Naive thymus-derived CD8-positive, alpha-beta T cell (primary cell): ENCODE results near the gene RAB35. TPM values are rescaled to one million over a fixed set of nuclear protein-coding genes. Genes with fewer than 3 reads are reported as not detected.

Experiments used
- ATAC-seq, 2 donors: fragments of 150-1000 bp; cut with Tn5 transposase in 1 of 2; sonication (Bioruptor Pico), chemical (Tn5 transposase) in 1 of 2; 1 replicate in 1 of 2; 2 replicates in 1 of 2; pipeline ENCODE4 v1.10.0; 2021; ENCODE audit warnings: mild to moderate bottlenecking in 2 of 2, moderate library complexity in 2 of 2
- POLR2A ChIA-PET: fragments of 350-600 bp; sonication (Branson Sonifier 250); formaldehyde crosslinking; loops from one replicate; lab custom pipeline; 2021; ENCODE audit warnings: antibody characterized with exemption; lab: Charles Lee
- DNase-seq, 10 donors: peaks; one replicate each; pipeline versions ENCODE4 v3.0.0 to v3.0.0-alpha.2; 2020 to 2022
- H3K27ac Mint-ChIP-seq, 10 donors: one replicate each; pipeline ENCODE4 v1.8.0; 2020 to 2022; ENCODE audit warnings: mild to moderate bottlenecking in 10 of 10, mixed read lengths in 10 of 10, moderate library complexity in 4 of 10, inconsistent platforms in 1 of 10
- H3K27me3 Mint-ChIP-seq, 5 donors: one replicate each; pipeline ENCODE4 v1.8.0; 2021 to 2022; ENCODE audit warnings: mixed read lengths in 5 of 5
- H3K36me3 Mint-ChIP-seq, 3 donors: one replicate each; pipeline ENCODE4 v1.8.0; 2020 to 2022; ENCODE audit warnings: mixed read lengths in 3 of 3, mild to moderate bottlenecking in 2 of 3, inconsistent platforms in 1 of 3
- H3K4me1 Mint-ChIP-seq, 4 donors: one replicate each; pipeline ENCODE4 v1.8.0; 2021 to 2022; ENCODE audit warnings: mixed read lengths in 4 of 4
- H3K4me3 Mint-ChIP-seq, 10 donors: one replicate each; pipeline ENCODE4 v1.8.0; 2020 to 2022; ENCODE audit warnings: mild to moderate bottlenecking in 10 of 10, mixed read lengths in 10 of 10, moderate library complexity in 6 of 10, inconsistent platforms in 1 of 10
- H3K9me3 Mint-ChIP-seq, 9 donors: one replicate each; pipeline ENCODE4 v1.8.0; 2020 to 2022; ENCODE audit warnings: mixed read lengths in 9 of 9, mild to moderate bottlenecking in 3 of 9, inconsistent platforms in 1 of 9, moderate library complexity in 1 of 9
- polyA plus RNA-seq, 3 donors: library from polyadenylated mRNA; unstranded; fragments of 300-500 nt; fragmentation: Illumina TruSeq; gene quantifications; one replicate each; pipeline ENCODE4 v1.2.3, GENCODE V29; 2021
- total RNA-seq, 8 experiments: library from RNA in 2 of 8; stranded (reverse) in 2 of 8; gene quantifications; one replicate each; pipeline ENCODE4 v1.2.3 and lab custom pipeline; 2021 to 2026

Gene RAB35
- total and polyA plus RNA-seq, 5 experiments from 2014 or later = 10.2 to 51.6 (median 14.1) TPM

DNA sequence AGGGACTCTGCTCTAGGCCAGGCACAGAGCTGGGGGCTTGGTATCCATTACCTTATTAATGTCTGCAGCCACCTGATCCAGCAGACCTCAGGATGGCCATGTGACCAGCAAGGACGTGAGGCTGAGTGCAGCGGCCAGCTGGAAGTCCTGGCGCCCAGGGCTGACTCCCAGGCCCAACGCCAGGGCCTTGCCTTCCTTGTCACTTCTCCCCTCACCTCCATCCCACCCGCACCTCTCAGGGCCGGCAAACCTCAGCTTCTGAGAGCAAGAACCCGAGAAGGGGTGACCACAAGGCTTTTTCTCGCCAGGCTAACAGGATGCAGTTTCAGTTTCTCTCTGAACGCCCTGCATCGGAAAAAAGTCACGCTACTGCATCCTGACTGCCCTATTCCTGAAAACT is 15.4 kb downstream of the RAB35 start:
- DNase-seq = no peak
- ATAC-seq = no peak
- Mint-ChIP-seq H3K4me1 (peaks cover 8 to 35% (median 19%) of the 10 kb centered on the region in 4 donors), H3K36me3 (peaks cover 0 to 77% (median 3%) of the 10 kb centered on the region in 3 donors), H3K9me3 (no peaks in the 10 kb centered on the region), H3K27ac (peak overlapping the region in 6 of 10 donors; percentile 39 to 89 (median 78)), H3K27me3 (no peaks in the 10 kb centered on the region), H3K4me3 (peak overlapping the region in 2 of 10 donors; percentile 48 to 70)
- POLR2A ChIA-PET = interaction anchor here (0.5 to 1.7 kb wide), 3 partner anchors 10 to 104 kb away, joined by 4 to 5 read pairs (median 4); no protein-coding TSS in a partner anchor

DNA sequence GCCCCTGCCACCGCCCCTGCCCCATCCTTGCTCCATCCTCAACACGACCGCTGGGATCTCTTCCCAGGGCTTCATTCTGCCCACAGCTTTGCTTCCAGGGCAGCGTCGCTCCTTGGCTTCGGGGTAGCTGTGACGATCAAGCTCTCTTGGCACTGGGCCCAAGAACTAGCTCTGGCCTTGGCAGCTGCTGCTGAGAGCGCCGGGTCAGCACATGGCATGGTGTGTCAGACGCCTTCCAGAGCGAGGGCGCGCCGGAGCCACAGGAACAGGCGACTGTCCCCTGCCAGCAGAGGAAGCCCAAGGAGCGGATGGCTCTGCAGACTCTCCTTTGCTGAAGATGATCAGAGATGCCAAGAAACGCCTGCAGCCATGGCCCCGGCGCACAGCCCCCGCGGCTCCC is 15.9 kb downstream of the RAB35 start:
- H3K4me1 Mint-ChIP-seq = peaks cover 7 to 32% (median 15%) of the 10 kb centered on the region in 4 donors
- POLR2A ChIA-PET = interaction anchor here (1.7 kb wide), 1 partner anchor 10 kb away, joined by 4 read pairs; no protein-coding TSS in a partner anchor
- H3K36me3 Mint-ChIP-seq = peaks cover 0 to 72% (median 3%) of the 10 kb centered on the region in 3 donors
- DNase-seq (no peak), ATAC-seq (no peak)
- H3K9me3 Mint-ChIP-seq = no peaks in the 10 kb centered on the region
- no peak overlapping the region for H3K4me3 Mint-ChIP-seq
- peak overlapping the region in 2 of 10 donors; percentile 3 to 66 for H3K27ac Mint-ChIP-seq
- H3K27me3 Mint-ChIP-seq = no peaks in the 10 kb centered on the region

DNA sequence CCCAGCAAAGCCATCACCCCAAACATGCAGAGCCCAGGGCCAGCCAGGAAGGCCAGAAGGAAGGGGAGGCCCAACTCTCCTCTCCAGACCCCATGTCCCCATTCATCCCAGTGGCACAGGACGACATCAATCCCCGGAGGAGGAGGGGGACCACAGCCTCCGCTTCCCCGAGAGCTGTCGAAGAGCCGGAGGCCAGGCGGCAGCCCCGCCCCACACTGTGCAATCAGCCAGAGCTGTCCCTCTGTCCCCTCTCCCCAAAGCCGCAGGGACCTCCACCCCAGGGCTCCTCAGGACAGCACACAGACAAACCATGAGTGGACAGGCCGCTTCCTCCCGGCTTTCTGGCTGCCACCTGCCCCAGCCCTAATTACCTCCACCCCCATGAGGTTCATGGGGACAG is 16.8 kb downstream of the RAB35 start:
- Mint-ChIP-seq H3K36me3 (peaks cover 0 to 66% (median 0%) of the 10 kb centered on the region in 3 donors), H3K27me3 (no peaks in the 10 kb centered on the region), H3K27ac (peak overlapping the region in 2 of 10 donors; percentile 44 to 66), H3K9me3 (no peaks in the 10 kb centered on the region), H3K4me1 (peaks cover 6 to 26% (median 12%) of the 10 kb centered on the region in 4 donors), H3K4me3 (peak overlapping the region in 1 of 10 donors; percentile 18)
- no peak for ATAC-seq
- DNase-seq = no peak
- POLR2A ChIA-PET = interaction anchor here (0.6 to 1.7 kb wide), 3 partner anchors 9 to 40 kb away, joined by 3 to 4 read pairs (median 3); no protein-coding TSS in a partner anchor

DNA sequence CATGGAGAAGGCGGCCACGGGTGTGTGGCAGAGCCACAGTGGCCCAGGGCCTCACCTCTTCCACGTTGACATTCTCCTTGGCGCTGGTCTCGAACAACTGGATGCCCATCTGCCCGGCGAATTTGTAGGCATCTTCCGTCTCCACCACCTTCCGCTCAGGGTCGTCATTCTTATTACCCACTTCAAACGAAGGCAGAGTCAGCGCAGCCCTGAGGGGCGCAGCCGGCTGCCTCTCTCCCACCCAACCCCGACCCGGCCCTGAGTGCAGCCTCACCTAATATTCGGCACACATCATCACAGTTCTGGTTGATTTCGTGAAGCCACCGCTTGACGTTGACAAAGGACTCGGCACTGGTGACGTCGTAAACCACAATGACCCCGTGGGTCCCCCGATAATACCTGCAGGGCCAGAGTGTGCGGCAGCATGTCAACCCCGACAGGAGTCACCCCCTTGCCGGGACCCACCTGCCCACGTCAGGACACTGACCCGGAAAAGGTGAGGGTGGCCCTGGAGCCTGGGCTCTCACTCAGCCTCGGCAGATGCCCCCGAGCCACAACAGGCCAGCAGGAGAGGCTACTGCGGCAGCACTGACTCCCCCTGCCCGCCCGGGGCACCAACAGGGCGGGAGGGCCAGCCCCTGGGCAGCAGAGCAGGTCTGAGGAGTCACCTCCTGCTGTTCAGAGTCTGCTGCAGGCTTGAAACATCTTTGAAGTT is 17.6 kb downstream of the RAB35 start:
- Mint-ChIP-seq H3K27me3 (no peaks in the 10 kb centered on the region), H3K27ac (peak overlapping the region in 1 of 10 donors; percentile 59), H3K4me1 (peaks cover 7 to 27% (median 11%) of the 10 kb centered on the region in 4 donors), H3K36me3 (peaks cover 0 to 62% (median 0%) of the 10 kb centered on the region in 3 donors), H3K9me3 (no peaks in the 10 kb centered on the region), H3K4me3 (no peak overlapping the region)
- POLR2A ChIA-PET = interaction anchor here (0.6 kb wide), 1 partner anchor 39 kb away, joined by 3 read pairs; no protein-coding TSS in a partner anchor
- no peak for ATAC-seq
- no peak for DNase-seq

DNA sequence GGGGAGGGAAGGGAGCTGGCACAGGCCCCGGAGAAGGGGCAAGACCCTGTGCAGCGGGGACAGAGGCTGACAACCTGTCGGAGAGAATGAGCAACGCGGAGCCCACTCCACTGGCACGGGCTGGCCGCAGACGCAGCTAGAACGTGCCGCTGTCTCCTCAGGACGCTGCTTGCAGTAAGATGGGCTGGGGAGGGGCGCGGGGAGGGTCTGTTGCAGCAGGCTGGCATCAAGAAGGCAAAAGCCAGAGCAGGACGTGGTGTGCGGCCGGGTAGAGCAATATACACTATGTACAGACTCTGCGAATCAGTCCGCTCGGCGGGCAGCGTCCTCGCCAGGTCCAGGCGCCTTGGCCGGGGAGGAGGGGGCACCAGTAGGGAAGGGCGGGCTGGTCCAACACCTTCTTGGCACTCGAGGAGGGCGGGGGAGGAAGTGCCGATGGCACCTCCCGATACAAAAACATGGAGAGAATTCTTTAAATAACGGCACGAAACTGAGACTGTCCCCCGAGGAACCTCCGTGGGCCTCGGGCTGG is 19.8 kb downstream of the RAB35 start:
- Mint-ChIP-seq H3K4me3 (no peak overlapping the region), H3K27me3 (no peaks in the 10 kb centered on the region), H3K4me1 (peaks cover 5 to 16% (median 6%) of the 10 kb centered on the region in 4 donors), H3K36me3 (peaks cover 0 to 55% (median 0%) of the 10 kb centered on the region in 3 donors), H3K27ac (peak overlapping the region in 2 of 10 donors; percentile 34 to 75), H3K9me3 (no peaks in the 10 kb centered on the region)
- DNase-seq (no peak), ATAC-seq (no peak)
- POLR2A ChIA-PET = interaction anchor here (1.3 kb wide), 1 partner anchor 10 kb away, joined by 3 read pairs; no protein-coding TSS in a partner anchor

DNA sequence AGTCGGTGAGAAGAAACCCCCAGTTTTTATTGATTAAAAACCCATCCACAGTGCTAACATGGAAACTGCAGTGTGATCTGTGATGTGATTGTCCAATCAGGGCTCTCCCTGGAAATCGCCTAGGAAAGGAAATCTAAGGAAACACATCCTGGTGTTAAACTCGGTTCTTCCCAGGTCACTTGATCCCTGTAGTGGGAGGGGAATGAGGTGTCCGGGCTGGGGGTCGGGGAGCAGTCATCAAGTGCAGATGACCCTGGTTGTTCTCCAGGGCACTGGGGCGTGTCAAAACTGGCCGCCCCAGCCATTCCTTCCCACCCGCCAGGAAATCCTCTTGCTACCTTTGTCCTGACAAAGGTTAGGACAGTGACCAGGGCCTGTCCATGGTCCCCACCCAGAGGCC is 20.8 kb downstream of the RAB35 start:
- POLR2A ChIA-PET = no interaction called here
- H3K9me3 Mint-ChIP-seq = no peaks in the 10 kb centered on the region

DNA sequence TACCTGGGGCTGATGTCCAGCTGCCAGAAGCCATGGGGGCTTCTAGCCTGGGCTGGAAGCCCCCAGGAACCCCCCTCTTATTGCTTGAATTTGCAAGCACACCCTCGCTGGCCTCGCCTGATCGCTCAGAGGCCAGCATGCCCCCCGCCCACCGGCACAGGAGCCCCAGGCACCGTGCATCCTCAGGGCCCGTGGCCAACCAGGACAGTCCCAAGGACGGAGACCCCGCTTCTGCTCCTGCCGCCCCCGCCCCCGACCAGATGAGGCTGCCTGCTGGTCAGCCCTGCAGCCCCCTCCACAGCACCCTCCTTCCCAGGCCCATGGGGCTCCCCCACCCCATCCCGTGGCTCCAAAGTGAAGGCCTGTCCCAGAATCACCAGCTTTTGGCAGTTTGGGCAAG is 21.2 kb downstream of the RAB35 start:
- Mint-ChIP-seq H3K4me3 (no peak overlapping the region), H3K9me3 (no peaks in the 10 kb centered on the region), H3K4me1 (peaks cover 0 to 12% (median 5%) of the 10 kb centered on the region in 4 donors), H3K27ac (peak overlapping the region in 1 of 10 donors; percentile 7), H3K36me3 (peaks cover 0 to 57% (median 0%) of the 10 kb centered on the region in 3 donors), H3K27me3 (no peaks in the 10 kb centered on the region)
- DNase-seq (no peak), ATAC-seq (no peak)
- POLR2A ChIA-PET = no interaction called here

More for the DNA sequence above, 20.8 kb downstream of the RAB35 start:
- H3K27ac Mint-ChIP-seq = no peak overlapping the region
- peaks cover 0 to 12% (median 5%) of the 10 kb centered on the region in 4 donors for H3K4me1 Mint-ChIP-seq
- H3K36me3 Mint-ChIP-seq = peaks cover 0 to 54% (median 0%) of the 10 kb centered on the region in 3 donors
- H3K4me3 Mint-ChIP-seq = no peak overlapping the region
- no peaks in the 10 kb centered on the region for H3K27me3 Mint-ChIP-seq
- DNase-seq (no peak), ATAC-seq (no peak)

DNA sequence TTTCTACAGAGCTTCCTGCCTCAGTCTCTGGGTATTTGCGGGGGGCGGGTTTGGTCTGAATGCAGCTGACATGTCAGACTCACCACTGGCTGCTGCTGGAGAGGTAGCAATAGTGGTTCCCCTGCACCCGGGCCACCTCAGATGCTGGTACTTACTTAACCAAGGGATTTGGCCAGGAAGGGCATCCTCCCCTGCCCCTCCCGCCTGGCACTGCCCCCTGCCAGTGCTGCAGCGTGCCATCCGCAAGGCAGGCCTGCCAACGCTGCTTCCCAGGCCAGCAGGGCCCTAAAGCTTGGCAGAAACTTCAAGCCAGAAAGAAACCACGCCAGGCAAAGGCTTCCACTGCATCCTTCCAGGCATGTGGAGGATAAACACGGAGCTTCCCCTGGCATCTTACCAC is 22.1 kb downstream of the RAB35 start:
- Mint-ChIP-seq H3K27ac (peak overlapping the region in 2 of 10 donors; percentile 7 to 68), H3K36me3 (peaks cover 0 to 52% (median 0%) of the 10 kb centered on the region in 3 donors)
- POLR2A ChIA-PET = no interaction called here

DNA sequence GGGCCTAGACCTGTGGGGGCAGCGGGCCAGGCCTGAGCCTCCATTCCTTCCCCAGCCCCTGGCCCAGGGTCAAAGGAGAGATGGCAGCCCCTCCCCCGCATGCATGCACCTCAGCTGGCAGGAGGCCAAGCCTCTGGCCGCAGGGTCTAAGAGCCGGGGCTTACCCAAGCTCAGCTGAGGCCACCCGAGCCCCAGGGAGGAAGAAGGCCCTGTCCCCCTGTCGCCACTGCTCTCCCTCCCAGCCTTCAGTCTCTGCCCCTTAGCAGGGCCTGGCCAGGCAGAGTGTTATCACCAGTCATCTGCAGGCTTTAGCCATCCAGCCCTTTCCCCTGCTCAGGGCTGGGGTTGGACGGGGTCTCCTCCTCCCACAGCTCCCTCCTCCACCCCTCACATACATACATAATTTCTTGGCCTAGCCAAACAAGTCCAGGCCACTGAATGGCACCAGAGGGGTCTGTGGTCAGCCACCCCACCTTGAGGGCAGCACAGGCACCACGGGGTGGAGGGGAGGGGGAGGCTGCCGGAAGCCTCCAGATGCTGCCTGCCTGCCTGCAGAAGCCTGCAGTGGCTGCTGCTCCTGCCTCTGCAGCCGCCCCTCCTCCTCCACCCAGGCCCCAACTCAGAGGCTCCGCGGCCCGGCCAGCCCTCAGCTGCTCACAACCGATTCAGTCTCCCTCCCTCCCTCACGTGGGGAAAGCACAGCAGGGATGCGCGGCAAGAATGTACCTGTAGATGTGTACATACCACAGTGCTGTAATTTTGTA is 22.8 kb downstream of the RAB35 start:
- Mint-ChIP-seq H3K27me3 (no peaks in the 10 kb centered on the region), H3K27ac (peak overlapping the region in 7 of 10 donors; percentile 7 to 83 (median 77)), H3K4me3 (peak overlapping the region in 1 of 10 donors; percentile 58), H3K4me1 (peaks cover 0 to 10% (median 4%) of the 10 kb centered on the region in 4 donors), H3K9me3 (no peaks in the 10 kb centered on the region), H3K36me3 (peaks cover 0 to 46% (median 0%) of the 10 kb centered on the region in 3 donors)
- POLR2A ChIA-PET = interaction anchor here (0.6 to 1.4 kb wide), 3 partner anchors 18 to 31 kb away, joined by 3 to 5 read pairs (median 3); partner anchors contain the start of gene RAB35
- ATAC-seq (no peak), DNase-seq (no peak)

More for the DNA sequence above, 22.1 kb downstream of the RAB35 start:
- no peak for ATAC-seq
- Mint-ChIP-seq H3K4me1 (peaks cover 0 to 8% (median 2%) of the 10 kb centered on the region in 4 donors), H3K27me3 (no peaks in the 10 kb centered on the region), H3K9me3 (no peaks in the 10 kb centered on the region), H3K4me3 (no peak overlapping the region)
- DNase-seq = no peak

DNA sequence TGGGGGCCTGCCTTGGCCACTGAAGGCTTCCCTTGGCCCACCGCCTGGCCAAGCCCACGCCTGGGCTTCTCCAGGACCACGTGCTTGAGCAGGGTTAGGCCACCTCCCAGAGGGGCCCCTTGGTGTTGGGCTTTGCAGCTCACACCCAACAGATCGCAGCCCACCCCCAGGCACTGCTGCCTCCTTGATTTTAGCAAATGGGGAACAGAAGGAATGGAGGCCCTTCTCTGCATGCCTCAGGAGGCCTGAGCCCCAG is 23.3 kb downstream of the RAB35 start:
- ATAC-seq (peak in 1 of 2 donors; percentile 11), DNase-seq (no peak)
- POLR2A ChIA-PET = interaction anchor here (0.6 to 1.4 kb wide), 3 partner anchors 19 to 32 kb away, joined by 3 to 5 read pairs (median 3); partner anchors contain the start of gene RAB35
- Mint-ChIP-seq H3K27me3 (no peaks in the 10 kb centered on the region), H3K27ac (no peak overlapping the region), H3K4me3 (no peak overlapping the region), H3K36me3 (peaks cover 0 to 43% (median 0%) of the 10 kb centered on the region in 3 donors), H3K4me1 (peaks cover 0 to 10% (median 4%) of the 10 kb centered on the region in 4 donors), H3K9me3 (no peaks in the 10 kb centered on the region)

DNA sequence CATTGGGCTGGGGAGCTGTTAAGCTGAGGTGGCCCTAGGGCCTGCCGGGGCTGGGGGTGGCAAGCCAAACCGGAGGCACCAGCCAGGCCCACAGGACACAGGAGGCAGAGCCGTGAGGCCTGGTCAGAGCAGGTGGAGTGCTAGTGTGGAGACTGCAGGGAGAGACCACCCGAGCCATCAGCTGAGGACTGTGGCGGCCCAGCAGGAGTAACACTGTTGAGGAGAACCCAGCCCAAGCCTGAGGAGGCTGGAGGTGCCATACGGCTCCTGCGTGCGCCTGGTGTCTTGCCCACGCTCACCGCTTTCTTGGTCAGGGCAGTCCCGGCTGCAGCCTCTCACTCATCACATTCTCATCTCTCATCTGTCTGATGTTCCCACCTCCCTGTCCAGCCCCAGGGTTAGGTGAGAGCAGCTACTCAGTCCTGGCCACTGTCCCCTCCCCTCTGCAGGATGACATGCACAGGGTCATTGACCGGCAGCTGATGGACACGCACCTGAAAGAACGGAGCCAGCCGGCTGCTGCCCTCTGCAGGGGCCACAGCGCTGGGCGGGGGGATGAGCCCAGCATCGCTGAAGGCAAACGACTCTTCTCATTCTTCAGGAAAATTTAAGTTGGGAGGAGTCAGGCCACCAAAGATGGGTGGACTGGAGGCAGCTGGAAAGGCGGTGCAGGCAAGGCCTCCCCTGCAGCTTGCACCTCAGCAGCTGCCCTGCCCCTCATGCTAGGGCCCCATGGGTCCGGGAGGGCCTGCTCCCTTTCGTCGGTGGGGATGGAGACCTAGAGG is 23.8 kb downstream of the RAB35 start:
- H3K9me3 Mint-ChIP-seq = no peaks in the 10 kb centered on the region
- peaks cover 0 to 38% (median 0%) of the 10 kb centered on the region in 3 donors for H3K36me3 Mint-ChIP-seq
- H3K4me1 Mint-ChIP-seq = peaks cover under 1 to 13% (median 4%) of the 10 kb centered on the region in 4 donors
- no peaks in the 10 kb centered on the region for H3K27me3 Mint-ChIP-seq
- POLR2A ChIA-PET = interaction anchor here (0.7 to 1.4 kb wide), 3 partner anchors 19 to 104 kb away, joined by 3 to 5 read pairs (median 4); partner anchors contain the start of genes BICDL1 and RAB35
- ATAC-seq (peak in 1 of 2 donors; percentile 13), DNase-seq (no peak)
- H3K4me3 Mint-ChIP-seq = no peak overlapping the region
- peak overlapping the region in 3 of 10 donors; percentile 57 to 77 (median 69) for H3K27ac Mint-ChIP-seq
